Naive thymus-derived CD8-positive, alpha-beta T cell (primary cell): ENCODE results near the gene MTCH1. TPM values are rescaled to one million over a fixed set of nuclear protein-coding genes. Genes with fewer than 3 reads are reported as not detected.
A peak's percentile ranks its signal among the peaks of the same experiment; 100 is the strongest.

Experiments used
- ATAC-seq, 2 donors: fragments of 150-1000 bp; cut with Tn5 transposase in 1 of 2; sonication (Bioruptor Pico), chemical (Tn5 transposase) in 1 of 2; 1 replicate in 1 of 2; 2 replicates in 1 of 2; pipeline ENCODE4 v1.10.0; 2021; ENCODE audit warnings: mild to moderate bottlenecking in 2 of 2, moderate library complexity in 2 of 2
- POLR2A ChIA-PET: fragments of 350-600 bp; sonication (Branson Sonifier 250); formaldehyde crosslinking; loops from one replicate; lab custom pipeline; 2021; ENCODE audit warnings: antibody characterized with exemption; lab: Charles Lee
- DNase-seq, 10 donors: peaks; one replicate each; pipeline versions ENCODE4 v3.0.0 to v3.0.0-alpha.2; 2020 to 2022
- H3K27ac Mint-ChIP-seq, 10 donors: one replicate each; pipeline ENCODE4 v1.8.0; 2020 to 2022; ENCODE audit warnings: mild to moderate bottlenecking in 10 of 10, mixed read lengths in 10 of 10, moderate library complexity in 4 of 10, inconsistent platforms in 1 of 10
- H3K27me3 Mint-ChIP-seq, 5 donors: one replicate each; pipeline ENCODE4 v1.8.0; 2021 to 2022; ENCODE audit warnings: mixed read lengths in 5 of 5
- H3K36me3 Mint-ChIP-seq, 3 donors: one replicate each; pipeline ENCODE4 v1.8.0; 2020 to 2022; ENCODE audit warnings: mixed read lengths in 3 of 3, mild to moderate bottlenecking in 2 of 3, inconsistent platforms in 1 of 3
- H3K4me1 Mint-ChIP-seq, 4 donors: one replicate each; pipeline ENCODE4 v1.8.0; 2021 to 2022; ENCODE audit warnings: mixed read lengths in 4 of 4
- H3K4me3 Mint-ChIP-seq, 10 donors: one replicate each; pipeline ENCODE4 v1.8.0; 2020 to 2022; ENCODE audit warnings: mild to moderate bottlenecking in 10 of 10, mixed read lengths in 10 of 10, moderate library complexity in 6 of 10, inconsistent platforms in 1 of 10
- H3K9me3 Mint-ChIP-seq, 9 donors: one replicate each; pipeline ENCODE4 v1.8.0; 2020 to 2022; ENCODE audit warnings: mixed read lengths in 9 of 9, mild to moderate bottlenecking in 3 of 9, inconsistent platforms in 1 of 9, moderate library complexity in 1 of 9
- polyA plus RNA-seq, 3 donors: library from polyadenylated mRNA; unstranded; fragments of 300-500 nt; fragmentation: Illumina TruSeq; gene quantifications; one replicate each; pipeline ENCODE4 v1.2.3, GENCODE V29; 2021
- total RNA-seq, 8 experiments: library from RNA in 2 of 8; stranded (reverse) in 2 of 8; gene quantifications; one replicate each; pipeline ENCODE4 v1.2.3 and lab custom pipeline; 2021 to 2026

Gene MTCH1
- total and polyA plus RNA-seq, 5 experiments from 2014 or later, result 63.2 to 143 (median 78.3) TPM

DNA sequence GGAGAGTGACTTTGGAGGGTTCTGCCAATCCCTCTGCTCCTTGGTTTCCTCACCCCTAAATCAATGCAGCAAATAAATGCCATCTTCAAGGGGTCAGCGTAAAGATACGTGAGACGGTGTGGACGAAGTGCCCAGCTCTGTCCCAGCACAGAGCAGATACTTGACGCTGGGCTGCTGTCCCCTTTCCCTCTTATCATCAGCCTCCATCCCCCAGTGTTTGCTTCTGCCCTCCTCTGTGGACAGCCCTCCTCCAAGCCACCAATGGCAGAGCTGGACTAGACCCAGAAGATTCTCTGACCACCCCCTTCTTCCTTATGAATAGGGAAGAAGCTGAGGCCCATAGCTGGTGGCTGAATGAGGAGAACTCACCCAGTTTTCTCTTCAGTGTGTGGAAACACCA is 49.2 kb downstream of the MTCH1 start:
- peaks cover 0 to 2% (median 0%) of the 10 kb centered on the region in 4 donors for H3K4me1 Mint-ChIP-seq
- peaks cover 1 to 21% (median 9%) of the 10 kb centered on the region in 5 donors for H3K27me3 Mint-ChIP-seq
- DNase-seq (no peak), ATAC-seq (no peak)
- peak overlapping the region in 1 of 10 donors; percentile 89 for H3K27ac Mint-ChIP-seq
- H3K36me3 Mint-ChIP-seq, result no peaks in the 10 kb centered on the region
- H3K4me3 Mint-ChIP-seq, result no peak overlapping the region
- no peaks in the 10 kb centered on the region for H3K9me3 Mint-ChIP-seq
- POLR2A ChIA-PET, result interaction anchor here (0.6 kb wide), 1 partner anchor 1463 kb away, joined by 3 read pairs; no protein-coding TSS in a partner anchor

DNA sequence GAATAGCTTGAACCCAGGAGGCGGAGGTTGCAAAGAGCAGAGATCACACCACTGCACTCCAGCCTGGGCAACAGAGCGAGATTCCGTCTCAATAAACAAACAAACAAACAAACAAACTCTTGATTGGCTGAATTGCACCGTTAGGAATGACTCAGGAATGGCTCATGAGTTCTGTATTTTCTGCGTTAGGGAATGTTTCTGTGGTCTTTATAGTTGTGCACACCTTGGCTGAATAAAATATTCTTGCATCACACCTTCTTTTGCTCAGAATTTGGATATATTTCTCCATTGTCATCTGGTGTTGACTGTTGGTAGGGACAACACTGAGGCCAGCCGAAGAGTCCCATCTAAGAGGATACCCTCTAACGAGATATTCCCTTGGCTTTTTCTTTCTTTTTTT is 51.1 kb downstream of the MTCH1 start:
- Mint-ChIP-seq H3K4me3 (no peak overlapping the region), H3K27me3 (peaks cover 0 to 12% (median 5%) of the 10 kb centered on the region in 5 donors), H3K27ac (no peak overlapping the region), H3K9me3 (no peaks in the 10 kb centered on the region), H3K36me3 (no peaks in the 10 kb centered on the region), H3K4me1 (peaks cover 0 to 3% (median 0%) of the 10 kb centered on the region in 4 donors)
- no peak for DNase-seq
- ATAC-seq, result no peak
- POLR2A ChIA-PET, result no interaction called here

DNA sequence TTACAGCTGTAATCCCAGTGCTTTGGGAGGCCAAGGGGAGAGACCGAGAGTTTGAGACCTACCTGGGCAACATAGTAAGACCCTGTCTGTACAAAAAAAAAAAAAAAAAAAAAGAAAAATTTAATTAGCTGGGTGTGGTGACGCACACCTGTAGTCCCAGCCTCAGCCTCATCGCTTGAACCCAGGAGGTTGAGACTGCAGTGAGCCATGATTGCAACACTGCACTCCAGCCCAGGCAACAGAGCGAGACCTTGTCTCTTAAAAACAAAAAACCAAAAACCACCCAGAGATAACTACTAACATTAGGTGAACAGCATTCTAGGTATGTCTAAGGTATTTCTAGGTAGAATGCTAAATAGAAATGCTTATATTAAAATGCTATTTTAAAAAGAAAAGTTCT is 52.5 kb downstream of the MTCH1 start:
- POLR2A ChIA-PET, result interaction anchor here (0.6 to 0.7 kb wide), 2 partner anchors 36 to 49 kb away, joined by 3 to 6 read pairs; no protein-coding TSS in a partner anchor
- peaks cover 0 to 2% (median 0%) of the 10 kb centered on the region in 5 donors for H3K27me3 Mint-ChIP-seq
- H3K4me3 Mint-ChIP-seq, result no peak overlapping the region
- H3K9me3 Mint-ChIP-seq, result no peaks in the 10 kb centered on the region
- ATAC-seq (no peak), DNase-seq (no peak)
- H3K27ac Mint-ChIP-seq, result no peak overlapping the region
- peaks cover 0 to 5% (median 0%) of the 10 kb centered on the region in 4 donors for H3K4me1 Mint-ChIP-seq
- H3K36me3 Mint-ChIP-seq, result no peaks in the 10 kb centered on the region

DNA sequence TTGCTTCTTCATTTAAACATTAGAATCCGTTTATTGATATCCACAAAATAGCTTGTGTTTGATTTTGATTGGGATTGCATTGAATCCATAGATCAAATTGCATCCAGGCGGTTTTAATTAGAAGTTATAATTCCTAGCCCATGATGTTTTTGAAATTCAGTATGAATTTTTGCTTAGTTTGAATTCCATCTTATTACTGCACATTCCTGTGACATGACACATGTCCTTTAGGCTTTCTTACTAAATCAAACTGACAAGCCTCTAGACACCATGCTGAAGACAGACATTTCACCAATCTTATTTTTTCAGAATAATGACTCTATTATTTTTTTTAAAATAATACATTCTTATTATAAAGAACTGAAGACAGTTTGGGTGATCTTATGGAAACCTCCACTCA is 52.9 kb downstream of the MTCH1 start:
- Mint-ChIP-seq H3K9me3 (no peaks in the 10 kb centered on the region), H3K27me3 (peaks cover 0 to 2% (median 0%) of the 10 kb centered on the region in 5 donors), H3K4me3 (no peak overlapping the region), H3K36me3 (no peaks in the 10 kb centered on the region), H3K27ac (no peak overlapping the region), H3K4me1 (peaks cover 0 to 5% (median 0%) of the 10 kb centered on the region in 4 donors)
- ATAC-seq (no peak), DNase-seq (no peak)
- POLR2A ChIA-PET, result interaction anchor here (0.6 to 0.7 kb wide), 3 partner anchors 32 to 49 kb away, joined by 3 to 6 read pairs (median 3); no protein-coding TSS in a partner anchor

DNA sequence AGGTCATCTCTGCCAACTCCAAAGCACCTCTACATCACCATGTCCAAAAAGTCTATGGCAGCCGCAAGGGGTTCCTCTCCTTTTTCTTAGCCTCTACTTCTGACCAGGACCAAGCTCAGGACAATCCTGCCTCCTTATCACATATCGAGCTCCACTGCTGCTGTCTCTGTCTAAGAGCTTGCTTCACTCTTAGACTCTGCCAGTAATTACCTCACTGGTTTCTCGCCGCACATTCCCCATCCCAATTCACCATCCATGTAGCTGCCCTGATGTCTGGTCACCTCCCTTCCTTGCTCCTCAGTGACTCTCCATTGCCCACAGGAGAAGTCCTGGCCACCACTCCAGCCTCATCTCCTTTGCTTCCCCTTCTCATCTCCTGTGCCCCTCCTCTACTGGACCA is 55.5 kb downstream of the MTCH1 start:
- H3K27me3 Mint-ChIP-seq, result no peaks in the 10 kb centered on the region
- H3K27ac Mint-ChIP-seq, result peak overlapping the region in 6 of 10 donors; percentile 2 to 81 (median 54)
- no peaks in the 10 kb centered on the region for H3K9me3 Mint-ChIP-seq
- POLR2A ChIA-PET, result no interaction called here
- DNase-seq (no peak), ATAC-seq (no peak)
- H3K4me1 Mint-ChIP-seq, result peaks cover 0 to 5% (median 0%) of the 10 kb centered on the region in 4 donors
- no peak overlapping the region for H3K4me3 Mint-ChIP-seq
- peaks cover 0 to 5% (median 0%) of the 10 kb centered on the region in 3 donors for H3K36me3 Mint-ChIP-seq

DNA sequence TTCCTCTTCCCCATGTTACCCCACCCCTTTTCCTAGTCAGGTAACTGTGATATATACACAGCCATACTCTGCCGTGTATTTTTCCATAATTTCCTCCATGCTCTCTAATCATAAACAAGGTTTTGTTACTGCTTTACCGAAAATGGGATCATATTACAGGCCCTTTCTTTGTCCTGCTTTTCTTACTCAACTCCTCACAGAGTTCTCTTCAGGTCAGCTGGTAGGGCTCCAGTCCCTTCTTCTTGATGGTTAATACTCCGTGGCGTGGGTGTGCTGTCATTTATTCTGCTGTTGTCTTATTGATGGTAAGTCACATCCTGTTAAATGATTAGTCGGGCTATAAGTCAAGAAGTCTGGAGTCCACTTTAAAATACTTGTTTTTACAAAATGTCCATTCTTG is 56.4 kb downstream of the MTCH1 start:
- Mint-ChIP-seq H3K36me3 (peaks cover 0 to 13% (median 3%) of the 10 kb centered on the region in 3 donors), H3K4me3 (no peak overlapping the region), H3K4me1 (peaks cover 0 to 5% (median 0%) of the 10 kb centered on the region in 4 donors), H3K27ac (peak overlapping the region in 2 of 10 donors; percentile 13 to 77), H3K9me3 (no peaks in the 10 kb centered on the region), H3K27me3 (no peaks in the 10 kb centered on the region)
- no peak for DNase-seq
- POLR2A ChIA-PET, result no interaction called here
- ATAC-seq, result no peak

DNA sequence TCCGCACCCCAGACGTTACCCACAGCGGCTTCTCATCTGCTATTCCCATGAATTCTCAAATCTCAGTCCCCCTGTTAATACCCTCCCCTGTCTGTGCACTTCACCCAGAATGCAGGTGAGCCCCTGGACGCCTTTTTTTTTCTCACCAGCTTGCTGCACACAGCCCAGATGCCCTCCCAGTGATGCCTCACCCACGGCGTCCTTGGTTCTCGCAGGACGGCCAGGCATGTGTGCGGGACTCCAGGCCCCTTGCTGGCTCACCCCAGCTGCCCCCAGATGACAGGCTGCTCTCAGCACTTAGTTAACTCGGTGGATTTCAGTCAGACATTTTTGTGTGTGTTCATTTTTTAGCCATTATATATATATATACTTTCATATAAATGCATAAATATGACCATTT is 56.8 kb downstream of the MTCH1 start:
- POLR2A ChIA-PET, result no interaction called here
- H3K4me1 Mint-ChIP-seq, result peaks cover 0 to 5% (median 1%) of the 10 kb centered on the region in 4 donors
- DNase-seq (no peak), ATAC-seq (no peak)
- peaks cover 0 to 18% (median 8%) of the 10 kb centered on the region in 3 donors for H3K36me3 Mint-ChIP-seq
- H3K27me3 Mint-ChIP-seq, result no peaks in the 10 kb centered on the region
- peak overlapping the region in 2 of 10 donors; percentile 18 to 35 for H3K27ac Mint-ChIP-seq
- no peaks in the 10 kb centered on the region for H3K9me3 Mint-ChIP-seq
- H3K4me3 Mint-ChIP-seq, result no peak overlapping the region

DNA sequence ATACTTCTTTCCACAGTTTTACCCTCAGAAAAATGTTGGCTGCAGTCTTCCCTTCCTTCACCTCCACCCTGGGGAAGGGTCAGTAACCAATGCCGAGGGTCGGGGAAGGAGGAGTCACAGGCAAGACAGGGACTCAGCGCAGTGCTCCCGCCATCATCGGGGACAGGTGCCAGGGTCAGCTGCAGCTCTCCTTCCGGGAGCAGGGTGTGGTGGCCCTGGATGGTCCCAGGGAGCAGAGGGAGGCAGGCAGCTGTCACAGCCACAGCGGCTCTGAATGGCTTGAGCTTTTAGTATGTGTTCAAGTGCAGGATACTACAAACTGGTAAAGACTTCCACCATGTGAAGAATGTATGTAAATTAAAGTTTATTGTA is 57.5 kb downstream of the MTCH1 start:
- Mint-ChIP-seq H3K9me3 (no peaks in the 10 kb centered on the region), H3K36me3 (peaks cover 0 to 24% (median 9%) of the 10 kb centered on the region in 3 donors), H3K4me1 (peaks cover 0 to 5% (median 3%) of the 10 kb centered on the region in 4 donors), H3K27me3 (no peaks in the 10 kb centered on the region), H3K4me3 (no peak overlapping the region), H3K27ac (peak overlapping the region in 1 of 10 donors; percentile 18)
- no peak for ATAC-seq
- DNase-seq, result no peak
- POLR2A ChIA-PET, result interaction anchor here (1.1 kb wide), 1 partner anchor 36 kb away, joined by 3 read pairs; no protein-coding TSS in a partner anchor

DNA sequence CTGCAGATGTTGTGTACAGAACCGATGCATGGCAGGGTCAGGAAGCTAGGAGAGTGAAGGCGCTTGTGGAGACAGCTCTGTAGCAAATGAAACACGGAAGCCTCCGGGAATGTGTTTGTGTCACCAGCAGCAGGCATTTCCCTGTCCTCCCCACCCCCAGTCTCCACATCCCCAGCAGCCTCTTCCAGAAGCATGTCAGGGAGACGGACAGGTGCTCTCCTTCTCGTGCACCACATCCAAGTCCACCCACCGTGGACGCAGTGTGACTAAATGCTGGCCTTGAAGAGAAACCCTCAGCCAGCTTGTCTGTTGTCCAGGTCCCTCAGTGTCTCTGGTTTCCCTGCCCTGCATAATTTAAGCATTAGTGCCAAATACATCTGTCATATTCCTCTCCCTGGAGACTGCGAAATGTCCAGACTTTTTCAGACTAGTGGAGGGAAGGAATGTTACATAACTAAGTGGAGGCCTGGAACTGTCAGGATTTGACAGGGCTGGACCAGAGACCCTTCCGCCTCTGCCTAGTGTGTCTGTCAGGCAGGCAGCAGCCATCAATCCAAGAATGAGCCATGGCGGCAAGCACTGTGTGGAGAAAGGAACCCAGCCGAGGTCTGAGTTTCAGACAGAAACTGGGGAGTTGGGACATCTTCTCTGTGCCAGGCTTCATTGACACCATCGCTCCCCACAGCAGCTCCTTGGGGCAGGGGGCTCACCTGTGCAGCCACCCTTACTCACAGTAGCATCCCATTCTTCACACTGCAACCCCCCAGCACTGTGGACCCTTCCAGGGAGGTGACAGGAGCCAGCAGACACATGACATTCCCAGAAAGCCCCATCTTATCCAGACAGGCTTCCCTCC is 58.1 kb downstream of the MTCH1 start:
- Mint-ChIP-seq H3K36me3 (peaks cover 0 to 26% (median 9%) of the 10 kb centered on the region in 3 donors), H3K27me3 (no peaks in the 10 kb centered on the region), H3K27ac (peak overlapping the region in 5 of 10 donors; percentile 41 to 81 (median 44)), H3K4me1 (peaks cover 0 to 5% (median 3%) of the 10 kb centered on the region in 4 donors), H3K4me3 (no peak overlapping the region), H3K9me3 (no peaks in the 10 kb centered on the region)
- ATAC-seq, result no peak
- DNase-seq, result no peak
- POLR2A ChIA-PET, result interaction anchor here (1.1 kb wide), 1 partner anchor 36 kb away, joined by 3 read pairs; no protein-coding TSS in a partner anchor

DNA sequence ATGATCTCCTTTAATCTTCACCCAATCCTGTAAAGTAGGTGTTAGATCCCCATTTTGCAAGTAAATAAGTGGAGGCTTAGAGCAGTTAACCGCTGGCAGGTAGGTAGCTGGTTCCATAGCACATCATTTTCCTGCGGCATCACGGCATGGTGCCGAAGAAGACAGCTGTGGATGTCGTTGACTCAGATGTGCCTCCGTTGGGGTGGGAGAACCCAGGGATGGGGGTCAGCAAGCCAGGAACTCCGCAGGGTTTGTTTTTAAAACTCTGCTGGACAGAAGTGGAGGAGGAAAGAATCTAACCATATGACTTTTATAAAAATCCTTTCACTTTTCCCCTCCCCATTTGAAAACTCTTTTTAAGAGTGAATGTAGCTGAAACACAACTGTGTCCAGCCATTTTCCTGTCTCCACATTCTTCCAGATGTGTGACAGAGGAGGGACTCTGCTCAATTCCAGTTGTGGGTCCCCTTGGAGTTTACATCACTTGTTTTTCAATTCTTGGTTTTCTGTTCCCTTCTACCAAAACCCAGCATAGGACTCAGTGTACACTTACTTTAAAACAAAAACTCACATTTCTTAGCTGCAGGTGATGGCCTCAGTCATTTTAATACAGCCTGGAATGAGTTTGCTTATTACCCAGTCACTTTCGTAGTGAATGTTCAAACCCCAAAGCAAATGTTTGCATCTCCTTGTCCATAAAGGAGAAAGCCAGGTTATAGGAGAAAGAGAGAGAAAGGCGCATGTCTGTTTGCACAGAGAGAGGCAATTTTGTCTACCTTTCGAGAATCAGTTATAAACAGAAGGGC is 59.1 kb downstream of the MTCH1 start:
- Mint-ChIP-seq H3K27me3 (no peaks in the 10 kb centered on the region), H3K9me3 (no peaks in the 10 kb centered on the region), H3K27ac (peak overlapping the region in 3 of 10 donors; percentile 13 to 61 (median 40)), H3K4me3 (no peak overlapping the region), H3K36me3 (peaks cover 0 to 32% (median 9%) of the 10 kb centered on the region in 3 donors), H3K4me1 (peaks cover 0 to 5% (median 3%) of the 10 kb centered on the region in 4 donors)
- no peak for ATAC-seq
- POLR2A ChIA-PET, result no interaction called here
- DNase-seq, result no peak

DNA sequence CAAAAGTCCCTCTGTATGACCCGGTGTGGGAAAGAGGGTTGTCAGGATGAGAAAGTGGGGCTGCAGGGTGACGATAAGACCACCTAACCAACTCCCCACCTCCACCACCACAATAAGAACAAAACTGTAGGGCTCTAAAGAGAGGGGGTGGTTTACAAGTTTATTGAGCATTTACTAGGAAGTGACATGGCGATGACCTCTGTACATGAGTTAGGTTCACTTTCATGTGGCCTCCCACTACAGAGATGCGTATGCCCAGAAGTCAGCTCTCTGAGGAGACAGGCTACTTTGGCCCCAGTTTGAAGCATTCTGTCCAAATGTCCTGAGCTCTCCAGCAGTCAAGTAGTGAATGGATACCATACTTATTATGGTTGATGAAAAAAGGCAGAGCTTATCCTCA is 60.2 kb downstream of the MTCH1 start:
- H3K27me3 Mint-ChIP-seq, result no peaks in the 10 kb centered on the region
- H3K4me1 Mint-ChIP-seq, result peaks cover 0 to 4% (median 3%) of the 10 kb centered on the region in 4 donors
- no peak for DNase-seq
- POLR2A ChIA-PET, result interaction anchor here (0.7 kb wide), 1 partner anchor 216 kb away, joined by 3 read pairs; no protein-coding TSS in a partner anchor
- H3K27ac Mint-ChIP-seq, result peak overlapping the region in 3 of 10 donors; percentile 4 to 61 (median 17)
- no peak for ATAC-seq
- H3K4me3 Mint-ChIP-seq, result no peak overlapping the region
- no peaks in the 10 kb centered on the region for H3K9me3 Mint-ChIP-seq
- H3K36me3 Mint-ChIP-seq, result peaks cover 0 to 41% (median 9%) of the 10 kb centered on the region in 3 donors

DNA sequence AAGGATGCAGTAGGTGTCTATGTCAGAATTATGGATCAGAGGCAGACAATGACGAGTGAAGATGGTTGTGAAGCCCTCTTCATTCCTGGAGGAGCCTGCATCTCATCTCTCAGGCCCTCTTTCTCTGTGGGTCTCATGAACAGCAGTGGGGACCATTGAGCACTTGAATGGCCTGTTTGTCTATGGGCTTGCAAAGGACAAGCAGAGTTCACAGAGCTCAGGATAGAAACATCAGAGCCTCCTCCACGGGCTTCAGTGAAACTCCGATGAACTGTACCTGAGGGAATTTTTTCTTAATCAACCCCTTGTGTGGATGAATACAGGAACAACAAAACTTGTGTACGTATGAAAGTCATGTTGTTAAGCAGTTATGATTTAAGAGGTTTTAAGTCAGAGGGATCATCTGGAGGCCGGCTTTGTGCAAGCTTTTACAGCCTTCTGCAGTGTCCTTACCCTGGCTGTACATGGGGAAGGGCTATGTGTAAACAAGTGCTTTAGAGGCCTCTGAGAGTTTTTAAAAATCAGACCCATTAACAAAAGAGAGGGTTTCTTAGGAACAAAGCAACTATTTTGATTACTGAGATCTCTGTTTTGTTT is 61.1 kb downstream of the MTCH1 start:
- Mint-ChIP-seq H3K27me3 (no peaks in the 10 kb centered on the region), H3K4me1 (peaks cover 0 to 4% (median 3%) of the 10 kb centered on the region in 4 donors), H3K36me3 (peaks cover 0 to 48% (median 12%) of the 10 kb centered on the region in 3 donors), H3K27ac (peak overlapping the region in 5 of 10 donors; percentile 13 to 80 (median 43)), H3K9me3 (no peaks in the 10 kb centered on the region), H3K4me3 (no peak overlapping the region)
- DNase-seq, result no peak
- no peak for ATAC-seq
- POLR2A ChIA-PET, result no interaction called here
